B cell (primary cell): ENCODE data around the gene OR52E8.

Experiments
- EZH2 ChIP-seq: IDR thresholded peaks from 2 replicates; pipeline ENCODE4 v1.6.1; 2012; ENCODE audit warnings: borderline replicate concordance, low read depth, mild to moderate bottlenecking, moderate library complexity, low read length; ENCODE audit not compliant: insufficient read depth, poor library complexity, severe bottlenecking
- TF ChIP-seq, protein P1 (sequence below): fragments of 200-600 bp; IDR thresholded peaks from one replicate; pipeline ENCODE4 v1.8.0; 2022; ENCODE audit warnings: antibody characterized with exemption, mild to moderate bottlenecking

- TF ChIP-seq, protein P1, sequence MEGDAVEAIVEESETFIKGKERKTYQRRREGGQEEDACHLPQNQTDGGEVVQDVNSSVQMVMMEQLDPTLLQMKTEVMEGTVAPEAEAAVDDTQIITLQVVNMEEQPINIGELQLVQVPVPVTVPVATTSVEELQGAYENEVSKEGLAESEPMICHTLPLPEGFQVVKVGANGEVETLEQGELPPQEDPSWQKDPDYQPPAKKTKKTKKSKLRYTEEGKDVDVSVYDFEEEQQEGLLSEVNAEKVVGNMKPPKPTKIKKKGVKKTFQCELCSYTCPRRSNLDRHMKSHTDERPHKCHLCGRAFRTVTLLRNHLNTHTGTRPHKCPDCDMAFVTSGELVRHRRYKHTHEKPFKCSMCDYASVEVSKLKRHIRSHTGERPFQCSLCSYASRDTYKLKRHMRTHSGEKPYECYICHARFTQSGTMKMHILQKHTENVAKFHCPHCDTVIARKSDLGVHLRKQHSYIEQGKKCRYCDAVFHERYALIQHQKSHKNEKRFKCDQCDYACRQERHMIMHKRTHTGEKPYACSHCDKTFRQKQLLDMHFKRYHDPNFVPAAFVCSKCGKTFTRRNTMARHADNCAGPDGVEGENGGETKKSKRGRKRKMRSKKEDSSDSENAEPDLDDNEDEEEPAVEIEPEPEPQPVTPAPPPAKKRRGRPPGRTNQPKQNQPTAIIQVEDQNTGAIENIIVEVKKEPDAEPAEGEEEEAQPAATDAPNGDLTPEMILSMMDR, result no peak
- TF ChIP-seq EZH2, result no peak
These were observed 10.8 kb downstream of the OR52E8 start for GRCh38 chr11:5846701-5847100.
